ENCODE results near the gene ATP8B3.

DNA sequence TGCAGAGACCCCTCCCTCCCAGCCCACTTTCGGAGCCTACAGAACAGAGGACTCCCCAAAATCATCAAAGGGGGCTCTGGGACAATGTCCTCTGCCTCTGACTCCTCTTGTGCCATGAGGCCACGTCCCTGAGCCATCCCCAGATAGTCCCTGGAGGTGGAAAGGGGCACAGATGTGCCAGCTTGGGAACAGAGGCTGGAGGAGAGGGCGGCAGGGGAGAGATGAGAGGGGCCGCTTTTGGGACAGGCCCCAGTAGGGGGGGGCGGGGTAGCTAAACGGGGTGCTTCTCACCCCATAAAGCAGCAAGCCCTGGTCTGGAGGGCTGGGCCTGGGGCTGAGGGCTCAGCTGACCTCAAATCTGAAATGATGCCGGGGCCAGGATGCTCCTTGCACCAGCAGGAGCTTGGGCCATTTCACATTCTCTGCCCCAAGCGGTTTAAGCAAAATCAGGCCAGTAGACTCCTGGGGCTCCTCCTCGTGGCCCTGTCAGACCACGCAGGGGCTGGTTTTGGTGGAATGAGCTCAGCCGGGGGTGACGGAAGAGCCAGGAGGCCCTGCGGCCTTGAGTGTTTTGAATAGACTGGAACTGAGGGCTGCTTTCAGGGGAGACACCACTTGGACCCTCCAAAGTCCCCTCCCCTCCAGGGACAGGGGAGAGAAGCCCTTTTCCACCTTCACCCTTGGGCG is 31.7 kb downstream of the ATP8B3 start:
- TF ChIP-seq POLR2A (IDR thresholded peaks at IDR 0.05) (no peak), POLR2AphosphoS5 (IDR thresholded peaks at IDR 0.05) (no peak)
- TF ChIP-seq, protein P1, sequence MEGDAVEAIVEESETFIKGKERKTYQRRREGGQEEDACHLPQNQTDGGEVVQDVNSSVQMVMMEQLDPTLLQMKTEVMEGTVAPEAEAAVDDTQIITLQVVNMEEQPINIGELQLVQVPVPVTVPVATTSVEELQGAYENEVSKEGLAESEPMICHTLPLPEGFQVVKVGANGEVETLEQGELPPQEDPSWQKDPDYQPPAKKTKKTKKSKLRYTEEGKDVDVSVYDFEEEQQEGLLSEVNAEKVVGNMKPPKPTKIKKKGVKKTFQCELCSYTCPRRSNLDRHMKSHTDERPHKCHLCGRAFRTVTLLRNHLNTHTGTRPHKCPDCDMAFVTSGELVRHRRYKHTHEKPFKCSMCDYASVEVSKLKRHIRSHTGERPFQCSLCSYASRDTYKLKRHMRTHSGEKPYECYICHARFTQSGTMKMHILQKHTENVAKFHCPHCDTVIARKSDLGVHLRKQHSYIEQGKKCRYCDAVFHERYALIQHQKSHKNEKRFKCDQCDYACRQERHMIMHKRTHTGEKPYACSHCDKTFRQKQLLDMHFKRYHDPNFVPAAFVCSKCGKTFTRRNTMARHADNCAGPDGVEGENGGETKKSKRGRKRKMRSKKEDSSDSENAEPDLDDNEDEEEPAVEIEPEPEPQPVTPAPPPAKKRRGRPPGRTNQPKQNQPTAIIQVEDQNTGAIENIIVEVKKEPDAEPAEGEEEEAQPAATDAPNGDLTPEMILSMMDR (IDR thresholded peaks at IDR 0.05 in 8 of 11, conservative IDR thresholded peaks at IDR 0.05 in 3 of 11): no peak

Measured in spleen (tissue), 7 donors.